Activated T-helper 9 cell treated with anti-CD3 and anti-CD28 coated beads, Interleukin-2, amount 50 U/mL, for 16 hours (primary cell): Measurements from ENCODE around the gene HSPG2.

ENCODE experiments used
- DNase-seq: peaks from one replicate; pipeline ENCODE4 v3.0.0-alpha.2; 2020; ENCODE audit warnings: low read depth

Gene HSPG2

DNA sequence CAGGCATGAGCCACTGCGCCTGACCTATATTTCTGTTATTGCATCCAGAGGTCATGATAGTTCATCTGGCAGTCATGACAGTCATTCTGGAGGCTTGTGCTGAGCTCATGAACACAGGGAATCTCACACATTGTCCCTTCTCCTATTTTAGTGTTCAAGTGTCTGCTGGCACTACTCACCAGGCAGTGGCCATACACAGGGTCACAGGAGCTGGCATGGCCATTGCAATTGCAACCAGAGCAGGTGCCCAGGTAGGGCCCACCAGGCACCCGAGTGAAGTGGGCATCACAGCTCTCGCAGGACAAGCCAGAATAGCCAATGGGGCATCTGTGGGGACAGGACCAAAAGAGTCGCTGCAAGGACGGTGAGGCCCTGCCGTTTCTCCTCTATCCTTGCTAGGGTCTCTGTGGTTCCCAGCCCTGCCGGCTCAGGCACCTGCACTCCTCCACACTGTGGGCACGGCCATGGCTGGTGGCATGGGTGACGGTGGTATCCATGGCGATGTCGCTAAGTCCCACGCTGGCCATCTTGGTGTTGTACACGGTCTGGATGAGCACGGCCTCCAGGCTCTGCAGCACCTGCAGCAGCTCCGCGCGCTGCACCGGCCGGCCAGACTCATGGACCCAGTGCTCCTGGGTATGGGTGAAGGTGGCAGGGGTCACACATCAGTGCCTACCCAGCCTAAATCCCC is 57.0 kb downstream of the HSPG2 start:
- DNase-seq, result no peak

DNA sequence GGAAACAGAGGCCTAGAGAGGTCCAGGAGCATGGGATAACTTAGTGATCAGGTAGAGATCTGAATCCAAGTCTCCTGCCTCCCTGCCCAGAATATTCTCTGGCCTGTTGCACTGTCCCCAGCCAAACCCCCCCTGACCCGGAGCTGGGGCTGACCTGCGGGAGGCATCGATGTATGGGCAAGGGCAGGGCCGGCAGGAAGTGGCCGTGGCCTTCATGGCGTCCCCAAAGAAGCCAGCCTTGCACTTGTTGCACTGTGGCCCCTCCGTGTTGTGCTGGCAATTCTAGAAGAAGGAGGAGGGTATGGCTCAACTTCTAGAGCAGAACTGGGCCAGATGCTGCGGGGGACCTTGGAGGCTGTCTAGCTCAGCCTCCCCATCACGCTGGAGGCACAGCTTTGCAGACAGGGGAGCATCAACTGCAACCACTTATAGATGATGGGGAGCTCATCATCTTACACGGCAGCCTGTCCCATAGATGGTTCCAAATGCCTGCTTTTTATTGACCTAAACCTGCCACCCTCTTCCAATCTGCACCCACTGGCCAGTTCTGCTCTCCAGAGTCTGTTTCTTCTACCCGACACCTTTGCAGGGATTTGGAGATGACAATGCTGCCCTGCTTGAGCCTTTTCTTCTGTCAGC is 58.2 kb downstream of the HSPG2 start:
- DNase-seq, result no peak

DNA sequence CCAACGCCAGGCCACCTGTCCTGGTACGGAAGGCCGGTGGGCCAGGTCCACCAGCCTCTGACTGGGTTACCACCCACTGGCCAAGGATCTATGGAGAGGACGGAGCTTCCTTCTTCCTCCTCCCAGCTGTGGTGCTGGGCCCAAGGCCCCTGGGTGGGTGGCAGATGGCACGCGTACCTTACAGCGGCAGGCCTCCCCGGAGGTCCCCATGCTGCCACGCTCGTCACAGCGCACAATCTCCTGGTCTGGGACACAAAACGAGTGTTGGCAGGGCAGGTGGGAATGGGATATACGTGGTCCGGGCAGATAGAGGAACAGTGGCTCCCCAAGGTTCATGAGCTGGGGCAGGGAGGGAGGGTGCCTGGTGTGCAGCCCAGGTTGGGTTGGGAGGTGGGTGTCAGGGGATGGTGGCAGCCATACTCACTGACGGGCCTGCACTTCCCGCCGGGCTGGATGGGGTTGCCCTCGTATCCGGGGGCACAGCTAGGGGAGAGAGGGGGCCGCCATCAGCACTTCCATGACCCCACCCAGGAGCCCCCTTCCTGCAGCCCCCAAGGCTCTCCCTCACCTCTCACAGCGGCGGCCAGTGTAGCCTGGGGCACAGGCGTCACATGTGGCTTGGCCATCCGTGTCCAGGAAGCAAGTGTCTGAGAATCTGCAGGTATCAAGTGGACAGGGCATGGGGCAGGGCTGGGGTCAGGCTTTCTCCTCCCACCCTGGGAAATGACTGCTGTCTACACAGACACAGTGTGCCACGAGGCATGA is 58.9 kb downstream of the HSPG2 start:
- no peak for DNase-seq

DNA sequence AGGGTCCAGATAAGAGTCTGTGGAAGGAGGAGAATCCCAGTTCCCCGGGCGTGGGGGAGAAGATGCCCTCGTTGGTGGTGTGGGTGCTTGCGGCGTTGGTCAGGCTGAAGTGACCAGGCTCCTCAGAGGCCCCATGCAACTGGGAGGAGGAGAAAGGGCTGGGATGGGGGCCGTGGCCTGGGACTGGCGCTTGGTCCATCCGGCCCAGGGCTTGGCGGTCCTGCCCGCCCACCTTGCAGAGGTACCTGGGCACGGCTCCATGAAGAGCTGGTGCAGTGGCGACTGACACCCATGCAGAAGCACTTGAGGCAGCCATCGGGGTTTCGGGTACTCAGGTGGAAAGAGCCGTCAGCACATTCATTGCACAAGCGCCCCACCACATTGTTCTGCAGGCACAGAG is 60.8 kb downstream of the HSPG2 start:
- DNase-seq, result no peak

DNA sequence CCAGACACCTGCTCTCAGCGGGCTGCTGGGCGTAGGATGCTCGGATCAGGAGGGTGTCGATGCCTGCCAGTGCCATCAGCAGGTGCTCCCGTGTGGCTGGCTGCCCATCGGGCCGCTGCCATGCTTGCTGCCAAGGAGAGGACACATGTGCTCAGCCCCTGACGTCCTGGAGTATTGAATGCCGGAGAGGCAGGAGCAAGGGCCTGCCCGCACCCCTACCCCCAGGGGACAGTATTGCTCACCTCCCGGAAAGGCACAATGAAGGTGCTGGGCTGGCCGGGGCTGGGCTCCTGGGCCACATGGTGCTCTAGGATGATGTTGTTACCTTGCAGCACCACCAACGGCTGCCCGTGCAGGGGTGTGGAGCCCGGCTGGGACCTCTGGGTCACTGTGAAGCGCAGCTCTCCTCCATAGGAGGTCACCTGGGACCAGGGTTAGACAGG is 61.5 kb downstream of the HSPG2 start:
- DNase-seq, result no peak

DNA sequence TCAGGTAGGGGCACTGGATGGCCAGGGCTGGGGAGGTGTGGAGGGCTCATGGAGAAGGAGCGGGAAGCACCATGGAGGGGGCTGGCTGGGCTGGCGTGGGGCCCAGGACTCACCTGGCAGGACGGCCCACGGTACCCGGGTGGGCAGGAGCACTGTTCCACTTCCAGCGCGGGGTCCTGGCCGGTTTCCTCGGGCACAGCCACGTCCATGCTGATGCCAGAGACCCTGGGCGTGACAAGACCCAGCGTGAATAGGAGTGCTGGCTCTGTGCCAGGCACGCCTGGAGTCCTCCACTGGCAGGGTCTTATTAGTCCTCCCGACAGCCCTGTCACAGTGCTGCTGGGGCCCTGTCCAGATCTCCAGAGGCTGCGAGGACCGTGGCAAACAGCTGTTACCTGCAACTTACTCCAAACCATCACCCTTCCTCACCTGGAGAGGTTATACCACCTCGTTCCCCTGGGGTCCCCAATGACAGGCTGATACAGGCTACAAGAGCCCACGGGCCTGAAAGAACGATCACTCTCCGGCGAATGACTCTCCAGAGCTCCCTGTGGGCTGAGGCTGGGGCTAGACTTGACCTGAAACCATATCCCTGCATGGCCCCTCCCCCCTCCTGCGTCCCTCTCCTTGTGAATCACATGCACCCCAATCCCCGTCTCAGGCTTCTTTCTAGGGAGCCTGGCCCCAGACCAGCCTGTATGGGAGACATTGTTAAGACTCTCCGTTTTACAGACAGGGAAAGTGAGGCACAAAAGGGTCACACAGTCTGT is 62.1 kb downstream of the HSPG2 start:
- DNase-seq, result no peak

DNA sequence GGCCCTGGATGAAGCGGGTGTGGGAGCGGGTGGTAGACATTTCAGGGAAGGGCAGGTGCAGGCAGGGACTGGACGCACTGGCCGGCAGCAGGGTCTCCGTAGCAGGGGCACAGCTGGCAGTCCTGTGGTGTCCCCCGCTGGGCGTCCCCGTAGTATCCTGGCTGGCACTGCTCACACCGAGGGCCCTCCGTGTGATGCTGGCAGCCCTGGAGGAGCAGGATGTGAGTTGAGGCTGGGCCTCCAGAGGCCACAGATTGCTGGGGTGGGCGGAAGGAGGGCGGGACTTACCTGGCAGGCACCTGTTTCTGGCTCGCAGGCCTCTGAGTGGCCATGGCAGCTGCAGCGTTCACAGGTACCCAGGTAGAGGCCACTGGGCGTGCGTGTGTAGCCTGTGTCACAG is 62.8 kb downstream of the HSPG2 start:
- no peak for DNase-seq

DNA sequence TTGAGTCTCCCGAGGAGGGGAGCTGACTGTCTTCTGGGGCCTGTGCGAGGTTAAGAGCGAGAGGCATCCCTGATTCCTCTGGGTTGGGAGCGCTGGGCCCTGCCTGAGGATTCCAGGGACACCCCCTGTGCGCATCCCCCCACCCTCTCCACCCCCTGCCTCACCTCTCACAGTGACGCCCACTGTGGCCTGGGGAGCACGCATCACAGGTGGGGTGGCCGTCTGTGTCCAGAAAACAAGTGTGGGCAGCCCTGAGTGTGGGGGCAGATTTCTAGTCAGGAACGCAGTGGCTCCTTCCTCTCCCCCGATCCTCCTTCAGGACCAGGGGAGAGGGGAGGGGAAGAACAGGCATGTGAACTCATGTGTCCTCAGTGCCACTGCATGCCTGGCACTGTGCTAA is 63.3 kb downstream of the HSPG2 start:
- no peak for DNase-seq

DNA sequence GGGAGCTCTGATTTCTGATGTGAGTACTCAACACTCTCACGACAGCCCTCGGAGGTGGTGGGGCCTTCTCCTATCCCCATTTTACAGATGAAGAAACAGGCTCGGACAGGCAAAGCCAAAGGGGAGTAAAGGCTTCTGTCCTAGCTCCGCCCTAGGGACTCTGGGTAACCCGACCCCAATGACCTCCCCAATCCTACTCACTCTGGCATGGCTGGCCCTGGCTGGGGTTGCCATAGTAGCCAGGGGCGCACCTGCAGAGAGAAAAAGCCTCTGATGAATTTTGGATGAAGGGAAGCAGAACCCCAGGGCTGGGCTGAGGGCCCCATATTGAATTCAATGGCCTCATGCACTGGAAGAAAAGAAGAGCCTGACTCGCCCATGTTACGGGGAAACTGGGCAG is 63.9 kb downstream of the HSPG2 start:
- no peak for DNase-seq

DNA sequence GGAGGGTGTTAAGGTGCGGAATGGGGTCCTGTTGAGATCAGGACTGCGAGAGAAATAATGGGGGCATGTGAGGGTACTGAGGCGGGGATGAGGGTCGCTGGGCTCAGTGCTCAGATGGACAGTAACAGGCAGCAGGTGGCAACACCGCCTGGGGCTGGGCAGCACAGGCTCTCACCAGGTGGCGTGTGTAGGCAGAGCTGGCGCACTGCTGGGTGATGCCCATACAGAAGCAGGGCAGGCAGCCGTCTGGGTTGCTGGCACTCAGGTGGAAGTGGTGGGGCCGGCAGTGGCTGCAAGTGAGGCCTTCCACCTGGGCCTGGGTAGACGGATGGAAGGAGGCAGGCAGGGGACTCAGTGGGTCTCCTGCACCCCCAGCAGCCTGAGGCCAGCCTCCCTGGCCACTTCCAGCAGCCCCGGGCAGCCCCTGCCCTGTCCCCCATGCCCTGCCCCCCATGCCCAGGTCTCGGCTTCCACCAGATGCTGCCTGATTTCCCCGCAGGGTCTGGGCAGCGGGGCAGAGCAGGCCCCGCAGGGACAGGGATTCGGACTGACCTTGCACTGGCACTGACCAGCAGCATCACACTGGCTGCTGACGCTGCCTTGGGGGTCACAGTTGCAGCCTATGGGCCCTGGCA is 64.5 kb downstream of the HSPG2 start:
- no peak for DNase-seq

DNA sequence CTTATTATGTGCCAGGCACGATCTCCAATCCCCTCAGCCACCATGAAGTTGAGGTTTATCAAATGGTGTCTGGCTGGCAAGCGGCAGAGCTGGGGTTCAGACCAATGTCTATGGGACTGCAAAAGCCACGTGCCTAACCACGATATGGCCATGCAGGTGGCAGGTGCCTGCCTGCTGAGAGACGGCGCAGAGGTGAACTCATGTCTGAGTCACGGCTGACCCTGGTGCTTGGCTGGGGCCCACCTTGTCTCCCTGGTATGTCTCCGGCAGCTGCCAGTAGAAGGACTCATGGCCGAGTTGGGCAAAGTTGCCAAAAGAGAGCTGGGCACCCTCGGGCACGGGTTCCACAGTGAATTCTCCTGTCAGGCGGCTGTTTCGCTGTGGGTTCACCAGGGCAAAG is 65.2 kb downstream of the HSPG2 start:
- DNase-seq, result no peak

DNA sequence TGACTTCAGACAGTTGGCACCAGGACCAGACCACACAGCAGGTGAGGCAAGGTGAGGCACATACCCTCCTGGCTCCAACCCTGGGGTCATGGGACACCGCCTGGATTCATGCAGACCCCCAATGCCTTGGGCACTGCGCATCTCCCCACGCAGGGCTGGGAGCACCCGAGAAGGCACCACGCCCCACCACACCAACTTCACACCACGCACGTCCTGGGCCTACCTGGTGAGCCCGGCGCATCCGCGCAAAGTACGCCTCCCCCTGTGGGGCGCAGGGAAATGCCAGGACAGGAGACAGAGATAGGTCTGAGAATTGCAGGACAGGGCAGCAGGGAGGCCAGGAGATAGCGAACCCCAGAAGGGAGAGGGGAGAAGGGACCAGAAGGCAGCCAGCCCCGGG is 66.5 kb downstream of the HSPG2 start:
- DNase-seq, result no peak

DNA sequence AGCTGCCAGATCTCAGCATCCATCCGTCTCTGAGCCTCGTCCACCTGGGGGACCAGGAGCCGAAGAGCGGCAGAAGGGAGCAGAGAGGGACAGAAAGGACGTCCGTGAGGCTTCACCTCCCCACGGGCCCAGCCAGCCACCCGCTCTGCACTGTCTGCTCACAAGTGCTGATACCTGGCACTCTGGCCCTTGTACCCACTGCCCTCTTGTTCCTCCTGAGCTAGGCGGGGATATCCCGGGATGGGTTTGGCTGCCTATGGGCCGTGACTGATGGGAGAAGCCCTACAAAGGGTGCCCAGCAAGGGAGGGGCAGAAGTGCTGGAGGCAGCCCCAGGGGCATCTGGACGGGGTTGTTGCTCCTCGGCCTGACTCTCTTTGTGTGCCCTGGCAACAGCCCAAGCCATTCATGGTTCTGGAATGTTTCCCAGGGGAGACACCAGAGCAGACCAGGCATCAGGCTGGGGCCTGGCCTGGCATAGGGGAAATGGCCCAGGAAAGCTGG is 67.4 kb downstream of the HSPG2 start:
- DNase-seq, result no peak

DNA sequence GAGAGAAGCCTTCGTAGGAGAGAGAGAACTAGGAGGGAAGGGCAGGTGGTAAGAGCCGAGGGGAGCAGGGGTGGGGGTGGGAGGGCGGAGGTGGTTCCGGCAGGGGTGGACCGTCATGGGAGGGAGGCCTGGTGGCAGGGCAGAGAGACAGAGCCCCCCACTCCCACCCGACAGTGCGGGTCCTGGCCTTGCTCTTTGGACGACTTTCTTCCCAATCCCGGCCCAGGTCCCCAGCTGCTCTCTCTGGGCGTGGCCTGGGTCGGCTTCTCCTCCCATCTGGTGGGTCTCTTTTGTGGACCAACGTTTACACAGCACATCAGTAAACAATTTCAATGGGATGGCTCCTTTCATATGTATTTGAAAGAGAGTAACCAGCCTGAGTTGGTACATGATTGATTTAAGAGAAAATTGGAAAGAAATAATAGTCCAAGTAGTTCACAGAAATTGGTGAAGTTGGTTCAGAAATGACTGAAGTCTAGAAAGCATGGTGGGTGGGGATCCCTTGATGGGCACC is 68.1 kb downstream of the HSPG2 start:
- DNase-seq, result no peak

DNA sequence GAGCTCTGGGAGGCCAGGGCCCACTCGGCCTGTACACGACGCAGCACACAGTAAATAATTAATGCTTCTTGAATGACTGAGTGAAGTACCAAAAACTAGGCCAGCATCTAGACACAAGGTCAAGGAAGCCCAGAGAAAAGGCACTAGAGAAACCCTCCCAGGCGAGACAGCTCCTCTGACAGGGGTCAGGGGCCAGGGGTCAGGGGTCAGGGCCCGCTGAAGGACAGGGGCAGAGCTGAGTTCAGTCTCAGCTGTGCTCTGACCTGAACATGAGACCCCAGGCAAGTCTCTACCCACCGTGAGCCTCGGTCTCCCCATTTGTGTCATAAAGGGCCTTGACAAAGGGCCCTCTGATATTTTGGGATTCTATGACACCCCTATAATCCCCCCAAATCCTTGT is 68.6 kb downstream of the HSPG2 start:
- no peak for DNase-seq

DNA sequence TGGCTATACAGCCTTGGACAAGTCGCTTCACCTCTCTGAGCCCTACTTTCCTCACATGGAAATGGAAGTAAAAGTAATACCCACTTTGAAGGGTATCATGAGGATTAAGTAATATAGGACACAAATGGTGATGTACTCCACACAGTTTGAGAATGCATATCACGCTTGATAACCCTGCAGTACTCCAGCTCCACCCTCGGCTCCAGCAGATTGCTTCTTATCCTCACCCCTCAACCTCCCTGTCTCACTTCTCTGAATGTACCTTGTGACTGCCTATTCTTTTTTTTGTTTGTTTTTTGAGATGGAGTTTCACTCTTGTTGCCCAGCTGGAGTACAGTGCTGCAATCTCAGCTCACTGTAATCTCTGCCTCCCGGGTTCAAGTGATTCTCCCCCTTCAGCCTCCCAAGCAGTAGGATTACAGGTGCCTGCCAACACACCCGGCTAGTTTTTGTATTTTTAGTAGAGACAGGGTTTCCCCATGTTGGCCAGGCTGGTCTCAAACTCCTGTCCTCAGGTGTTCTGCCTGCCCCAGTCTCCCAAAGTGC is 69.6 kb downstream of the HSPG2 start:
- DNase-seq, result no peak

DNA sequence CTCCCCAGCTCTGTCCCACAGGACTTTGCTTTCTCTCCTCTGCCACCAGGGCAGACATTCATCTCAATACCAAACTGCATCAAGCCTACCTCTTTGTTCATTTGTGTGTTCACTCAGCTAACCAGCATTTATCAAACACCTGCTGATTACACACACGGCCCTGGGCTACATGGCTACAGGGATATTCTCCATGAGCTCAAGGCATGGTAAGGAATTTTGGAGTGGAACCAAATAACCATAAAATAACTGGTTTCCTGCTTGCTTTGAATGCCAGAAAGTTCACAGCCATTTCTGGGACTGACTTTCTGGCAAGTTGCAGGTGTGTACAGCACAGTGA is 70.4 kb downstream of the HSPG2 start:
- DNase-seq, result no peak

DNA sequence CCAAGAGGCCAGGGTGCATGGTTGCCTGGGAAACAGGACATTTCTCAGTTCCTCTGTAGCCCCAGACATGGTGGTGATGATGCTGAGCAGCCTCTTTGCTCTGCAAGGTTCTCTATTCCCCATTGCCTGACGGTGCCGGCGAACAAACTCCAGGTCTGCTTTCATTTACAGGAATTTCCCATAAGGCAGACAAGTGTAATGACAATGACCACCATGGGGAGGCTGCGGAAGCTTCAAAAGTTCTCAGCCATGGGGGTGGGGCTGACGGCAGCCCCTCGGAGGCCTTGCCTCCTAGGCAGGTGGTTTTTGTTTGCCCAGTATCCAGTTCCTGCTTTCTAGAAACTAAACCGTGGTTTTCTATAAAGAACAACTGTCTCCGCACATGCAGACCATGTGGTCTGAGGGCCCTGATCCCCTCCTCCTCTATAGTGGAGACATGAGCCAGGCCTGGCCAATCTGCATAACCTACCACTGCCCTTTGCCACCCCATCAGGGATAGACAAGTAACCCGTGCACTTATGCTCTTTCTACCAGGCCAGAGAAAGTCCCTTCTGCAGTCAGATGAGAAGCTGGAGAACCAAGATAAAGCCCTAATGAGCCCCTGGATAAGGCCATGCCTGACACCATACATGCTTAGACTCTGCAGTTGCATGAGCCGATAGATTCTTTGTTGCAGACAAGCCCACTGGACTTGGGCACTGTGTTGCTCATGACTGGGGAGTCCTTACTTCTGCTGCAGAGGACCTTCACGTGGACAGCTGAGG is 71.0 kb downstream of the HSPG2 start:
- no peak for DNase-seq

DNA sequence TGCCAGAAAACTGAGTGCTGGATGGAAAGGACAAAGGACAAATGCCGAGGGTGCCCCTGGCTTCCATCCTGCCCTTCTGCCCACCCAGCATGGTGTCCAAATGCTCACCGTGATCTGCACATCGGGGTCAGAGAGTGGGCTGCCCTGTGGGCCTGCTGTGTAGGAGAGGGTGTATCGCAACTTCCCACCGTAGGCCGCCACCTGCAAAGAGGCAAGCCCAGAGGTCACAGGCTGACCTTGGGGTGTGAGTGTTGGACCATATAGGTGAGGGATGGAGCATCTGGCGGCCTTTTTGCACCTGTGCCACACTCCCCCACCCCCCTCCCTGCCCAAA is 71.5 kb downstream of the HSPG2 start:
- no peak for DNase-seq

DNA sequence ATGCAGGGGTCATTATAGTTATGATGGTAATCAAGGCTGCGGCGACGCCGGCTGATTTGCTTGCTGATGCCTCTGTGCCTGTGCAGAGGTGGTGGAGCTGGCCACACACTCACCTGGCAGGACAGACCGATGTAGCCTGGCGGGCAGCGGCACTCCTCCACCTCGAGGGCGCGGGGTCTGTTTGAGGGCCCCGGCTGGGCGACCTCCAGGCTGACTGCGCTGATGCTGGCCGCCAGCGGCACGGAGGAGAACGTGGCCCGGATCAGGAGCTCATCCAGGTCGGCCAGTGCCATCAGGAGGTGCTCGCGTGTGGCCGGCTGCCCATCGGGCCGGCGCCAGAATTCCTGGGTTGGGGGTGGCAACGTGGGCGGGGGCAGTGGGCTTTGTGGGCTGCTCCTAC is 72.4 kb downstream of the HSPG2 start:
- DNase-seq, result no peak

DNA sequence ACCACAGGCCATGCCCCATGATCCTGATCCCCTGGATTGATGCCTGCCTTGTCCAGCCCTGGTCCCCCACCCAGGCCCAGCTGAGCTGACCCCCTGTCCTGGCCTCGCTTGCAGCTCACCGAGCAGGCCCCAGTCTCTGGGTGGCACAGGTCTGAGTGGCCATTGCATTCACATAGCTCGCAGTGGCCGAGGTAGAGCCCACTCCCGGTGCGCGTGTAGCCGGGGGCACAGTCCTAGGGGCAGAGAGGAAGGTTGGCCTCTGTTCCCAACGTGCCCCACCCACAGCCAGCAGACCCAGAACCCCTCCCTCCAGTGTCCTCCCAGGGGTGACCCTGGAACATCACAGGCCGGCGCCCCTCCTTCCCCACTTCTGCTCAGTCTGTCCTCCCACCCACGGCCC is 73.1 kb downstream of the HSPG2 start:
- DNase-seq, result no peak
